ENCODE data around the gene LRRC71. TPM values are rescaled to one million over a fixed set of nuclear protein-coding genes. Genes with fewer than 3 reads are reported as not detected.

The LRRC71 gene
- total RNA-seq, 1 donor from 2014 or later: not detected

- no peak for DNase-seq (ENCODE audit: low read depth)
- H3K4me3 ChIP-seq (ENCODE audit: low read depth, low read length): no peak overlapping the region
- TF ChIP-seq CTCF (conservative IDR thresholded peaks at IDR 0.05; ENCODE audit: low read depth, low read length): no peak
Measured at GRCh38 chr1:156933136-156933535, 12.7 kb downstream of the LRRC71 start.

GRCh38 chr1:156935505-156936128, 15.2 kb downstream of the LRRC71 start:
- no peak for TF ChIP-seq CTCF (conservative IDR thresholded peaks at IDR 0.05; ENCODE audit: low read depth, low read length)
- DNase-seq (ENCODE audit: low read depth): no peak
- no peak overlapping the region for H3K4me3 ChIP-seq (ENCODE audit: low read depth, low read length)

DNA sequence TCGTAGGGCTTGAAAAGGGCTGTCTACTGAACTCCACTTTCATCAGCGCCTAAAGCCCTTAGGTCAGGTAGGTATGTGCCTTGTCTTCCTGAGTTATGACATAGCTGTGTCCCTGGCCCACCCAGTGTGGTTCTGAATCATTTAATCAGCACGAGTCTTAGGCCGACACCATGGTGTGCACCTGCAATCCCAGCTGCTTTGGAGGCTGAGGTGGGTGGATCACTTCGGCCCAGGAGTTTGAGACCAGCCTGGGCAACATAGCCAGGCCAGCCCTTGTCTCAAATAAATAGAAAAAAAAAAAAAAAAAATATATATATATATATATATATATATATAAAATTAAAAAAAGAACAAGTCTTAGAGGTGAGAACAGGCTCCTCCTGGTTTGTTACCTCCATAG, 15.8 kb downstream of the LRRC71 start:
- TF ChIP-seq CTCF (conservative IDR thresholded peaks at IDR 0.05; ENCODE audit: low read depth, low read length): no peak
- no peak for DNase-seq (ENCODE audit: low read depth)
- H3K4me3 ChIP-seq (ENCODE audit: low read depth, low read length): no peak overlapping the region

GRCh38 chr1:156936721-156937220, 16.3 kb downstream of the LRRC71 start:
- no peak overlapping the region for H3K4me3 ChIP-seq (ENCODE audit: low read depth, low read length)
- TF ChIP-seq CTCF (conservative IDR thresholded peaks at IDR 0.05; ENCODE audit: low read depth, low read length): no peak
- DNase-seq (ENCODE audit: low read depth): no peak

- H3K4me3 ChIP-seq (ENCODE audit: low read depth, low read length): no peak overlapping the region
- no peak for TF ChIP-seq CTCF (conservative IDR thresholded peaks at IDR 0.05; ENCODE audit: low read depth, low read length)
- no peak for DNase-seq (ENCODE audit: low read depth)
Measured at GRCh38 chr1:156937883-156938282, 17.5 kb downstream of the LRRC71 start.

- TF ChIP-seq CTCF (conservative IDR thresholded peaks at IDR 0.05; ENCODE audit: low read depth, low read length): no peak
- DNase-seq (ENCODE audit: low read depth): no peak
- H3K4me3 ChIP-seq (ENCODE audit: low read depth, low read length): no peak overlapping the region
Measured at GRCh38 chr1:156938813-156939212, 18.4 kb downstream of the LRRC71 start.

GRCh38 chr1:156939786-156940334, 19.4 kb downstream of the LRRC71 start:
- no peak overlapping the region for H3K4me3 ChIP-seq (ENCODE audit: low read depth, low read length)
- no peak for DNase-seq (ENCODE audit: low read depth)
- TF ChIP-seq CTCF (conservative IDR thresholded peaks at IDR 0.05; ENCODE audit: low read depth, low read length): no peak
